A549 (cell line): Measurements from ENCODE around the gene PILRA. TPM values are rescaled to one million over a fixed set of nuclear protein-coding genes. Genes with fewer than 3 reads are reported as not detected.
"Not testable (repeated sequence)": the region's sequence is repeated elsewhere in the genome, so short reads cannot be mapped to it uniquely, and the experiment has no call there.

Experiments used
- ATAC-seq, 2 experiments: fragments of 200-7000 bp in 1 of 2; fragments of >200 bp in 1 of 2; cut with Nextera tagmentation in 1 of 2; cut with Tn5 transposase in 1 of 2; 3 replicates each; pipeline versions ENCODE4 v1.8.0 to v1.9.1; 2018 to 2020; ENCODE audit warnings: mild to moderate bottlenecking in 1 of 2, moderate library complexity in 1 of 2
- CTCF ChIA-PET: fragments of 300-600 bp; sonication (Branson Sonifier 250); formaldehyde crosslinking; extraction: SDS; loops from one replicate; lab custom pipeline; 2021; ENCODE audit warnings: antibody characterized with exemption, inconsistent platforms; lab: Yijun Ruan, JAX
- POLR2A ChIA-PET: fragments of 350-600 bp; formaldehyde crosslinking; extraction: SDS; loops from one replicate; lab custom pipeline; 2021; ENCODE audit warnings: antibody characterized with exemption, inconsistent platforms; lab: Yijun Ruan, JAX
- DNase-seq, 2 experiments: peaks; one replicate each; pipeline versions ENCODE4 v3.0.0 to v3.0.0-alpha.2; 2011 to 2016; ENCODE audit warnings: low read depth in 1 of 2, low spot score in 1 of 2
- FAIRE-seq: peaks from 2 replicates; lab custom pipeline; 2011; peaks lifted over from hg19 to GRCh38; lab: Jason Lieb, UNC
- H3K27ac ChIP-seq, 2 experiments: fragments of >200 bp; sonication (Bioruptor Twin); formaldehyde crosslinking; 3 replicates each; pipeline ENCODE4 v1.5.1; 2016 to 2017
- H3K4me1 ChIP-seq: fragments of >200 bp; sonication (Bioruptor Twin); formaldehyde crosslinking; 3 replicates; pipeline ENCODE4 v1.6.1; 2016
- H3K4me2 ChIP-seq: fragments of >200 bp; sonication (Bioruptor Twin); formaldehyde crosslinking; 3 replicates; pipeline ENCODE4 v1.6.1; 2016
- H3K4me3 ChIP-seq: fragments of >200 bp; sonication (Bioruptor Twin); formaldehyde crosslinking; 3 replicates; pipeline ENCODE4 v1.5.1; 2016
- H3K9me3 ChIP-seq: fragments of >200 bp; sonication (Bioruptor Twin); formaldehyde crosslinking; 3 replicates; pipeline ENCODE4 v1.6.1; 2016
- ATOH8 ChIP-seq: fragments of 250-450 bp; sonication (Bioruptor Pico); IDR thresholded peaks from 2 replicates; pipeline ENCODE4 v1.5.0; 2020; ENCODE audit warnings: low read depth, mild to moderate bottlenecking, moderate library complexity
- CBX2 ChIP-seq: fragments of 200-600 bp; sonication (generic); IDR thresholded peaks from 2 replicates; pipeline ENCODE4 v1.6.1; 2016; ENCODE audit warnings: low read depth, mild to moderate bottlenecking, borderline replicate concordance
- CBX8 ChIP-seq: fragments of 200-600 bp; sonication (generic); IDR thresholded peaks from 2 replicates; pipeline ENCODE4 v1.6.1; 2016
- E2F6 ChIP-seq: IDR thresholded peaks from 2 replicates; pipeline ENCODE4 v1.6.1; 2012; ENCODE audit warnings: low read depth, borderline replicate concordance
- FOSB ChIP-seq: fragments of 250-450 bp; sonication (Bioruptor Pico); IDR thresholded peaks from 2 replicates; pipeline ENCODE4 v1.5.0; 2020; ENCODE audit warnings: mild to moderate bottlenecking, moderate library complexity
- FOSL2 ChIP-seq, 2 experiments: fragments of 450-650 bp in 1 of 2; fragments of >200 bp in 1 of 2; sonication (Bioruptor Twin) in 1 of 2; formaldehyde crosslinking; IDR thresholded peaks; 2 replicates each; pipeline versions ENCODE4 v1.5.0 to v1.6.1; 2016 to 2020; ENCODE audit warnings: mild to moderate bottlenecking in 1 of 2, moderate library complexity in 1 of 2
- HOXB5 ChIP-seq: fragments of 250-450 bp; sonication (Bioruptor Pico); IDR thresholded peaks from 2 replicates; pipeline ENCODE4 v1.5.0; 2020; ENCODE audit warnings: mild to moderate bottlenecking, moderate library complexity
- JUNB ChIP-seq: fragments of >200 bp; sonication (Bioruptor Twin); formaldehyde crosslinking; IDR thresholded peaks from 2 replicates; pipeline ENCODE4 v1.6.1; 2016
- KDM5A ChIP-seq: fragments of 200-600 bp; sonication (generic); IDR thresholded peaks from 2 replicates; pipeline ENCODE4 v1.6.1; 2016; ENCODE audit warnings: antibody characterized with exemption, mild to moderate bottlenecking
- MAX ChIP-seq: IDR thresholded peaks from 2 replicates; pipeline ENCODE4 v1.6.1; 2012
- MAZ ChIP-seq: fragments of 150-350 bp; IDR thresholded peaks from 2 replicates; pipeline ENCODE4 v1.6.1; 2014; ENCODE audit warnings: antibody characterized with exemption, low read depth, low read length, borderline replicate concordance
- MYC ChIP-seq: IDR thresholded peaks from 2 replicates; pipeline ENCODE4 v1.6.1; 2012; ENCODE audit warnings: mild to moderate bottlenecking, inconsistent platforms, low read length, improper control_type of control experiment, borderline replicate concordance
- RFX5 ChIP-seq: fragments of 450-650 bp; IDR thresholded peaks from 2 replicates; pipeline ENCODE4 v1.7.1; 2014; ENCODE audit warnings: antibody characterized with exemption, mild to moderate bottlenecking, moderate library complexity
- RNF2 ChIP-seq: fragments of 200-600 bp; sonication (generic); IDR thresholded peaks from 2 replicates; pipeline ENCODE4 v1.6.1; 2016; ENCODE audit warnings: low read depth, mild to moderate bottlenecking, antibody characterized with exemption, moderate library complexity, borderline replicate concordance
- ZFP36 ChIP-seq: fragments of 450-650 bp; IDR thresholded peaks from 2 replicates; pipeline ENCODE4 v1.6.1; 2014; ENCODE audit warnings: borderline replicate concordance; ENCODE audit not compliant: partially characterized antibody
- ZSCAN20 ChIP-seq: fragments of 250-450 bp; sonication (Bioruptor Pico); IDR thresholded peaks from 2 replicates; pipeline ENCODE4 v1.8.0; 2022; ENCODE audit warnings: mild to moderate bottlenecking, moderate library complexity
- WGBS: methylation state at CpG from one replicate; pipeline ENCODE4 v1.1.6; 2017; ENCODE audit errors: missing lambda C conversion rate; 5-methylcytosine and 5-hydroxymethylcytosine counted together
- polyA plus RNA-seq, 4 experiments: library from polyadenylated mRNA; depleted of rRNA in 3 of 4; stranded (reverse); fragments of >200 nt; fragmentation: RNase III in 1 of 4; extraction: RNeasy Plus Mini Kit Qiagen cat#74134 plus additional on column Dnase treatment in 1 of 4; gene quantifications; 2 replicates in 3 of 4; 3 replicates in 1 of 4; pipeline ENCODE4 v1.2.3, GENCODE V29; 2011 to 2017

The PILRA gene
- polyA plus RNA-seq, 2 of the 4 experiments (the other 2 are of a cell fraction) = 3.3 to 3.4 TPM

- TF ChIP-seq ZFP36 (no peak), FOSB (CRISPR knock-in tag) (no peak), HOXB5 (no peak), MYC (no peak), RFX5 (no peak), ATOH8 (CRISPR knock-in tag) (no peak), MAX (no peak), FOSL2 (IDR thresholded peaks at IDR 0.05) (no peak), FOSL2 (CRISPR knock-in tag; IDR thresholded peaks at IDR 0.05) (no peak), RNF2 (no peak), CBX8 (no peak), E2F6 (no peak), KDM5A (no peak), ZSCAN20 (CRISPR knock-in tag) (no peak), JUNB (no peak), CBX2 (no peak)
- CTCF ChIA-PET = interaction anchor here (1.0 to 5.1 kb wide), 5 partner anchors 8 to 31 kb away, joined by 3 to 26 read pairs (median 6); no protein-coding TSS in a partner anchor
- Histone ChIP-seq H3K9me3 (no peaks in the 10 kb centered on the region), H3K27ac (no peak overlapping the region), H3K4me2 (no peak overlapping the region), H3K4me3 (no peak overlapping the region), H3K4me1 (peaks cover 11% of the 10 kb centered on the region; the same call in 1 of the 3 replicates)
- WGBS = 47% methylated on average over 2 of the region's 2 CpGs
- ATAC-seq (no peak), FAIRE-seq (no peak), DNase-seq (no peak)
- POLR2A ChIA-PET = interaction anchor here (2.6 kb wide), 1 partner anchor 9 kb away, joined by 23 read pairs; the partner anchor contains the start of genes MEPCE and ZCWPW1
Observed at GRCh38 chr7:100438172-100438571, 64.9 kb downstream of the PILRA start.

- not testable (repeated sequence) for H3K9me3 ChIP-seq, DNase-seq, FAIRE-seq, H3K4me2 ChIP-seq, H3K27ac ChIP-seq, H3K4me3 ChIP-seq, ATAC-seq
- CTCF ChIA-PET = interaction anchor here (5.1 kb wide), 1 partner anchor 11 kb away, joined by 26 read pairs; no protein-coding TSS in a partner anchor
- WGBS = 84% methylated on average over 8 of the region's 8 CpGs
- POLR2A ChIA-PET = interaction anchor here (1.2 to 2.6 kb wide), 2 partner anchors 10 kb away, joined by 3 to 23 read pairs; partner anchors contain the start of genes MEPCE and ZCWPW1
- H3K4me1 ChIP-seq = peaks cover 11% of the 10 kb centered on the region; the same call in 1 of the 3 replicates
Observed at GRCh38 chr7:100438731-100439130, 65.4 kb downstream of the PILRA start.

GRCh38 chr7:100439244-100439643, 66.0 kb downstream of the PILRA start:
- not testable (repeated sequence) for H3K9me3 ChIP-seq, DNase-seq, ATAC-seq, H3K4me2 ChIP-seq, H3K27ac ChIP-seq, FAIRE-seq, H3K4me3 ChIP-seq
- ChIA-PET POLR2A (interaction anchor here (1.2 kb wide), 1 partner anchor 11 kb away, joined by 3 read pairs; the partner anchor contains the start of gene ZCWPW1), CTCF (interaction anchor here (5.1 kb wide), 1 partner anchor 11 kb away, joined by 26 read pairs; no protein-coding TSS in a partner anchor)
- WGBS = 86% methylated on average over 7 of the region's 7 CpGs
- peaks cover 14% of the 10 kb centered on the region; the same call in 2 of the 3 replicates for H3K4me1 ChIP-seq

GRCh38 chr7:100441641-100442535, 68.6 kb downstream of the PILRA start:
- Histone ChIP-seq H3K27ac (no peak overlapping the region), H3K4me1 (peaks cover 13% of the 10 kb centered on the region; the same call in 2 of the 3 replicates), H3K4me3 (no peak overlapping the region), H3K4me2 (no peak overlapping the region), H3K9me3 (no peaks in the 10 kb centered on the region)
- TF ChIP-seq JUNB (no peak), FOSL2 (IDR thresholded peaks at IDR 0.05) (no peak), FOSL2 (CRISPR knock-in tag; IDR thresholded peaks at IDR 0.05) (no peak), MAZ (no peak)
- 85% methylated on average over 11 of the region's 11 CpGs for WGBS
- CTCF ChIA-PET = interaction anchor here (1.0 to 1.3 kb wide), 3 partner anchors 9 to 27 kb away, joined by 3 to 5 read pairs (median 4); no protein-coding TSS in a partner anchor
- FAIRE-seq = no peak
- no peak for DNase-seq
- no peak; a peak in 1 of 6 replicates for ATAC-seq
- POLR2A ChIA-PET = no interaction called here
